RWPE2 (cell line): Measurements from ENCODE around the gene ITGB6.

Experiments
- ATAC-seq: fragments of 200-7000 bp; cut with Tn5 transposase; 3 replicates; pipeline ENCODE4 v1.9.1; 2021; ENCODE audit warnings: low read depth
- DNase-seq: peaks from one replicate; pipeline ENCODE4 v3.0.0-alpha.2; 2020; ENCODE audit warnings: low spot score
- H3K27ac ChIP-seq: fragments of 450-650 bp; 2 replicates; pipeline ENCODE4 v1.5.1; 2017; ENCODE audit warnings: mild to moderate bottlenecking; ENCODE audit not compliant: poor library complexity, severe bottlenecking
- H3K27me3 ChIP-seq: fragments of 250-450 bp; sonication (Bioruptor Pico); 2 replicates; pipeline ENCODE4 v1.5.1; 2021; ENCODE audit warnings: mild to moderate bottlenecking, moderate library complexity; ENCODE audit not compliant: insufficient read depth, poor library complexity, severe bottlenecking
- H3K36me3 ChIP-seq: fragments of 250-450 bp; sonication (Bioruptor Pico); 2 replicates; pipeline ENCODE4 v1.5.1; 2020; ENCODE audit warnings: low read depth, mild to moderate bottlenecking, moderate library complexity
- H3K4me1 ChIP-seq: fragments of 250-450 bp; sonication (Bioruptor Pico); 2 replicates; pipeline ENCODE4 v1.5.1; 2021; ENCODE audit warnings: mild to moderate bottlenecking, moderate library complexity; ENCODE audit not compliant: insufficient read depth, poor library complexity, severe bottlenecking
- H3K4me3 ChIP-seq: fragments of 250-450 bp; sonication (Bioruptor Pico); 2 replicates; pipeline ENCODE4 v1.5.1; 2021; ENCODE audit warnings: mild to moderate bottlenecking, moderate library complexity; ENCODE audit not compliant: severe bottlenecking
- H3K9me3 ChIP-seq: fragments of 250-450 bp; sonication (Bioruptor Pico); 2 replicates; pipeline ENCODE4 v1.5.1; 2021; ENCODE audit warnings: mild to moderate bottlenecking, moderate library complexity; ENCODE audit not compliant: severe bottlenecking
- CTCF ChIP-seq: fragments of 450-650 bp; IDR thresholded peaks from one replicate; pipeline ENCODE4 v1.5.1; 2017; ENCODE audit warnings: mild to moderate bottlenecking, moderate library complexity; ENCODE audit not compliant: poor library complexity, severe bottlenecking

ITGB6 gene

GRCh38 chr2:160139991-160140390 lies 60.1 kb downstream of the ITGB6 start:
- ATAC-seq (no peak), DNase-seq (no peak)
- H3K27me3 ChIP-seq = no peaks in the 10 kb centered on the region
- no peak overlapping the region for H3K4me3 ChIP-seq
- peaks cover 84% of the 10 kb centered on the region for H3K36me3 ChIP-seq
- no peak for TF ChIP-seq CTCF
- peaks cover 5% of the 10 kb centered on the region for H3K4me1 ChIP-seq
- no peaks in the 10 kb centered on the region for H3K9me3 ChIP-seq
- no peak overlapping the region for H3K27ac ChIP-seq

- peaks cover 5% of the 10 kb centered on the region for H3K4me1 ChIP-seq
- H3K36me3 ChIP-seq = peaks cover 78% of the 10 kb centered on the region
- no peak for TF ChIP-seq CTCF
- no peaks in the 10 kb centered on the region for H3K27me3 ChIP-seq
- no peak overlapping the region for H3K4me3 ChIP-seq
- DNase-seq = no peak
- no peak overlapping the region for H3K27ac ChIP-seq
- no peak for ATAC-seq
- H3K9me3 ChIP-seq = no peaks in the 10 kb centered on the region
These were observed 60.7 kb downstream of the ITGB6 start for GRCh38 chr2:160139350-160139749.

GRCh38 chr2:160138406-160138805 lies 61.7 kb downstream of the ITGB6 start:
- H3K4me3 ChIP-seq = no peak overlapping the region
- H3K4me1 ChIP-seq = peaks cover 5% of the 10 kb centered on the region
- H3K27me3 ChIP-seq = no peaks in the 10 kb centered on the region
- ATAC-seq (no peak), DNase-seq (no peak)
- H3K9me3 ChIP-seq = no peaks in the 10 kb centered on the region
- no peak overlapping the region for H3K27ac ChIP-seq
- peaks cover 71% of the 10 kb centered on the region for H3K36me3 ChIP-seq
- no peak for TF ChIP-seq CTCF

GRCh38 chr2:160137464-160137863 lies 62.6 kb downstream of the ITGB6 start:
- TF ChIP-seq CTCF = no peak
- no peak for DNase-seq
- no peak for ATAC-seq

GRCh38 chr2:160132761-160133160 lies 67.3 kb downstream of the ITGB6 start:
- Histone ChIP-seq H3K4me1 (no peaks in the 10 kb centered on the region), H3K4me3 (no peak overlapping the region), H3K27me3 (no peaks in the 10 kb centered on the region), H3K36me3 (peaks cover 69% of the 10 kb centered on the region), H3K9me3 (no peaks in the 10 kb centered on the region), H3K27ac (no peak overlapping the region)
- TF ChIP-seq CTCF = no peak
- no peak for DNase-seq
- peak; percentile 57; the same call in 2 of the 3 replicates for ATAC-seq

More at GRCh38 chr2:160137464-160137863, 62.6 kb downstream of the ITGB6 start:
- Histone ChIP-seq H3K4me3 (no peak overlapping the region), H3K4me1 (peaks cover 5% of the 10 kb centered on the region), H3K9me3 (no peaks in the 10 kb centered on the region), H3K36me3 (peaks cover 71% of the 10 kb centered on the region), H3K27ac (no peak overlapping the region), H3K27me3 (no peaks in the 10 kb centered on the region)
